Hepatocyte (in vitro differentiated cells): ENCODE measurements around the gene BNIP5.

Experiments used
- CTCF ChIP-seq: fragments of 200-600 bp; sonication (generic); IDR thresholded peaks from 2 replicates; pipeline ENCODE4 v1.5.1; 2016; ENCODE audit warnings: antibody characterized with exemption, mild to moderate bottlenecking; ENCODE audit not compliant: poor library complexity
- EZH2 ChIP-seq: fragments of 200-600 bp; sonication (generic); IDR thresholded peaks from 2 replicates; pipeline ENCODE4 v1.6.1; 2016; ENCODE audit warnings: antibody characterized with exemption, mild to moderate bottlenecking, borderline replicate concordance
- EZH2phosphoT487 ChIP-seq: fragments of 200-600 bp; sonication (generic); IDR thresholded peaks from one replicate; pipeline ENCODE4 v1.6.1; 2018; ENCODE audit warnings: antibody characterized with exemption, mild to moderate bottlenecking, low read depth, moderate library complexity; ENCODE audit not compliant: unreplicated experiment, severe bottlenecking

- TF ChIP-seq CTCF (no peak), EZH2 (no peak), EZH2phosphoT487 (no peak)
These were observed 34.0 kb upstream of the BNIP5 start for GRCh38 chr6:36370638-36371037.
